Measurements from ENCODE around the gene TMEM236. TPM values are rescaled to one million over a fixed set of nuclear protein-coding genes. Genes with fewer than 3 reads are reported as not detected.

Gene TMEM236
- total RNA-seq, 3 donors from 2014 or later = 37.8 to 80.8 (median 59.9) TPM

- intact Hi-C loops (cut with DNase I, micrococcal nuclease) = no loop called here
- no peak for TF ChIP-seq CTCF (IDR thresholded peaks at IDR 0.05)
- Histone ChIP-seq H3K4me3 (no peak overlapping the region), H3K9me3 (no peaks in the 10 kb centered on the region), H3K36me3 (ENCODE audit: low read depth) (no peaks in the 10 kb centered on the region), H3K4me1 (ENCODE audit: low read depth) (peaks cover under 1% of the 10 kb centered on the region)
- no peak for ATAC-seq
- no peak for DNase-seq
Measured at GRCh38 chr10:17788646-17789045, 36.6 kb downstream of the TMEM236 start.

DNA sequence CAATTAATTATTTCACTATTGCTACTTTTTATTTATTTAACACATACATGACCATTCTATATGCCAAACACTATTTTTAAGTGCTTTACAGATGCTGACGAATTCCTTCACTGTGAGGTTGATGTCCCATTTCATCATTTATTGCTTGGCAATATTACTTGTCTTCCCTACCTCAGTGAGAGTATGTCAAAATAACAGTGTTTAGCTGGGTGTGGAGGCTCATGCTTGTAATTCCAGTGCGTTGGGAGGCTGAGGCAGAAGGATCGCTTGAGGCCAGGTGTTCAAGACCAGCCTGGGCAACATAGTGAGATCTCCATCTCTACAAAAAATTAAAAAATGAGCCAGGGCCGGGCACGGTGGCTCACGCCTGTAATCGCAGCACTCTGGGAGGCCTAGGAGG is 37.4 kb downstream of the TMEM236 start:
- peaks cover 2% of the 10 kb centered on the region for H3K4me1 ChIP-seq (ENCODE audit: low read depth)
- no peak for TF ChIP-seq CTCF (IDR thresholded peaks at IDR 0.05)
- ATAC-seq (no peak), DNase-seq (no peak)
- no peak overlapping the region for H3K4me3 ChIP-seq
- H3K9me3 ChIP-seq = no peaks in the 10 kb centered on the region
- H3K36me3 ChIP-seq (ENCODE audit: low read depth) = no peaks in the 10 kb centered on the region
- intact Hi-C loops (cut with DNase I, micrococcal nuclease) = no loop called here

- no peak for TF ChIP-seq CTCF (IDR thresholded peaks at IDR 0.05)
- no peaks in the 10 kb centered on the region for H3K9me3 ChIP-seq
- H3K4me3 ChIP-seq = no peak overlapping the region
- ATAC-seq = no peak
- no peak for DNase-seq
- no peaks in the 10 kb centered on the region for H3K36me3 ChIP-seq (ENCODE audit: low read depth)
- intact Hi-C loops (cut with DNase I, micrococcal nuclease) = no loop called here
- H3K4me1 ChIP-seq (ENCODE audit: low read depth) = peaks cover 7% of the 10 kb centered on the region
Measured at GRCh38 chr10:17790651-17791050, 38.6 kb downstream of the TMEM236 start.

DNA sequence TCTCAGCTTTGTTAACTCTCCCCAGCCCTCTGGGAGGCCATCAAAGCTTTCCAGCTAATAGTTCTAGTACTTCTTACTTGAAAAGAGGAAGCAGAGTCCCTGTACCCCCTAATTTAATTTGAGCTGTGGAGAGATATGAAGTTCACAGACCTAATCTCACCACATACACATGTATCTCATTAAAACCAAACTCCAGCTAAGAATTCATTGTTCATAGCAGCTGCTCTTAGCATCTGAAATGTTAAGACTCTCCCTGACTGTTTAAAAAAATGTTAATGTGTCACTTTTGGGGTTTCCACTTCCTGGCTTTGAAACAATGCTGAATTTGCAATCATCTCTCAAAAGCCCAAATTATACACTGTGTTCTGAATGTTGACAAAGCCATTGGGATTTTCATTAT is 41.0 kb downstream of the TMEM236 start:
- intact Hi-C loops (cut with DNase I, micrococcal nuclease) = no loop called here
- Histone ChIP-seq H3K9me3 (no peaks in the 10 kb centered on the region), H3K4me1 (ENCODE audit: low read depth) (peaks cover 10% of the 10 kb centered on the region), H3K36me3 (ENCODE audit: low read depth) (no peaks in the 10 kb centered on the region), H3K4me3 (no peak overlapping the region)
- ATAC-seq (no peak), DNase-seq (no peak)
- TF ChIP-seq CTCF (IDR thresholded peaks at IDR 0.05) = no peak

- ATAC-seq = peak; percentile 78
Measured at GRCh38 chr10:17793823-17794644, 42.0 kb downstream of the TMEM236 start.

More at GRCh38 chr10:17793823-17794644, 42.0 kb downstream of the TMEM236 start:
- Histone ChIP-seq H3K4me3 (no peak overlapping the region), H3K36me3 (ENCODE audit: low read depth) (no peaks in the 10 kb centered on the region), H3K9me3 (no peaks in the 10 kb centered on the region), H3K4me1 (ENCODE audit: low read depth) (peaks cover 10% of the 10 kb centered on the region)
- DNase-seq = peak in 1 of 3 donors; percentile 36
- intact Hi-C loops (cut with DNase I, micrococcal nuclease) = no loop called here
- no peak for TF ChIP-seq CTCF (IDR thresholded peaks at IDR 0.05)

Measured in mucosa of descending colon (tissue), 3 donors.